GM20431 (cell line): ENCODE results near the gene CCT7.

Experiments used
- in situ Hi-C: fragments of 300-500 bp; cut with MseI, MboI; formaldehyde crosslinking; loops from one replicate; pipeline ENCODE4 v1.15.0; 2020; ENCODE audit warnings: low sequenced_read_pairs; ENCODE audit not compliant: unreplicated experiment

Gene CCT7

GRCh38 chr2:73265298-73266060, 31.4 kb downstream of the CCT7 start:
- in situ Hi-C loops, result no loop called here

- in situ Hi-C loops, result no loop called here
Measured at GRCh38 chr2:73266061-73266901, 32.2 kb downstream of the CCT7 start.

GRCh38 chr2:73267008-73267407, 32.9 kb downstream of the CCT7 start:
- in situ Hi-C loops, result no loop called here

- in situ Hi-C loops, result no loop called here
Measured at GRCh38 chr2:73268366-73268829, 34.3 kb downstream of the CCT7 start.

GRCh38 chr2:73268830-73269685, 35.0 kb downstream of the CCT7 start:
- in situ Hi-C loops, result no loop called here

GRCh38 chr2:73269686-73270465, 35.8 kb downstream of the CCT7 start:
- in situ Hi-C loops, result no loop called here

GRCh38 chr2:73272270-73272669, 38.2 kb downstream of the CCT7 start:
- in situ Hi-C loops, result no loop called here

GRCh38 chr2:73279852-73280251, 45.7 kb downstream of the CCT7 start:
- in situ Hi-C loops, result no loop called here

GRCh38 chr2:73281244-73281643, 47.1 kb downstream of the CCT7 start:
- in situ Hi-C loops, result no loop called here

- in situ Hi-C loops, result no loop called here
Measured at GRCh38 chr2:73282924-73283544, 48.9 kb downstream of the CCT7 start.

- in situ Hi-C loops, result no loop called here
Measured at GRCh38 chr2:73283545-73284295, 49.6 kb downstream of the CCT7 start.

- in situ Hi-C loops, result no loop called here
Measured at GRCh38 chr2:73284296-73285158, 50.4 kb downstream of the CCT7 start, which contains the start of gene FBXO41. FBXO41 (minus strand) TSS chr2:73284478; CDS start chr2:73269630, 14,848 bp downstream.

- in situ Hi-C loops, result no loop called here
Measured at GRCh38 chr2:73285159-73285739, 51.1 kb downstream of the CCT7 start.

- in situ Hi-C loops, result no loop called here
Measured at GRCh38 chr2:73286134-73286655, 52.1 kb downstream of the CCT7 start.

GRCh38 chr2:73289304-73289703, 55.2 kb downstream of the CCT7 start:
- in situ Hi-C loops, result no loop called here

- in situ Hi-C loops, result no loop called here
Measured at GRCh38 chr2:73290049-73290839, 56.1 kb downstream of the CCT7 start.
